Upper lobe of right lung (tissue), 1 donor: Measurements from ENCODE around the gene STAP2. TPM values are rescaled to one million over a fixed set of nuclear protein-coding genes. Genes with fewer than 3 reads are reported as not detected.

ENCODE experiments used
- ATAC-seq: fragments of 200-7000 bp; cut with Tn5 transposase; one replicate; pipeline ENCODE4 v1.9.1; 2020; ENCODE audit warnings: mild to moderate bottlenecking, moderate library complexity
- DNase-seq: peaks from one replicate; pipeline ENCODE4 v3.0.0-alpha.2; 2020
- H3K27ac ChIP-seq: fragments of 200-600 bp; one replicate; pipeline ENCODE4 v1.8.0; 2022
- H3K27me3 ChIP-seq: fragments of 200-600 bp; one replicate; pipeline ENCODE4 v1.8.0; 2022; ENCODE audit warnings: mild to moderate bottlenecking
- H3K36me3 ChIP-seq: fragments of 200-600 bp; one replicate; pipeline ENCODE4 v1.8.0; 2022
- H3K4me1 ChIP-seq: fragments of 200-600 bp; one replicate; pipeline ENCODE4 v1.8.0; 2022
- H3K4me3 ChIP-seq: fragments of 200-600 bp; one replicate; pipeline ENCODE4 v1.8.0; 2022; ENCODE audit warnings: mild to moderate bottlenecking
- H3K9me3 ChIP-seq: fragments of 200-600 bp; one replicate; pipeline ENCODE4 v1.8.0; 2022
- CTCF ChIP-seq: fragments of 200-600 bp; IDR thresholded peaks from one replicate; pipeline ENCODE4 v1.8.0; 2022; ENCODE audit warnings: antibody characterized with exemption
- intact Hi-C: fragments of 100-400 bp; cut with DNase I; formaldehyde crosslinking; loops from one replicate; pipeline ENCODE4 v1.11.0; 2022
- total RNA-seq: library from RNA; stranded (reverse); fragmentation: NEBNext Ultra II Directional; extraction: Animal tissue kit (Norgen Biotek cat#: 25700); gene quantifications from one replicate; pipeline ENCODE4 v1.2.1, GENCODE V29; 2021
- donor health status: DM: no; HTN: yes; CAD: no; lungs with severe emphysema.

The STAP2 gene
- total RNA-seq, 1 donor from 2014 or later: 16.1 TPM

GRCh38 chr19:4360081-4360569 is 21.5 kb upstream of the STAP2 start:
- ATAC-seq (no peak), DNase-seq (no peak)
- TF ChIP-seq CTCF: no peak
- H3K4me1 ChIP-seq: no peaks in the 10 kb centered on the region
- peaks cover 68% of the 10 kb centered on the region for H3K36me3 ChIP-seq
- no peak overlapping the region for H3K4me3 ChIP-seq
- no peaks in the 10 kb centered on the region for H3K9me3 ChIP-seq
- H3K27ac ChIP-seq: no peak overlapping the region
- intact Hi-C loops: no loop called here
- no peaks in the 10 kb centered on the region for H3K27me3 ChIP-seq

- Histone ChIP-seq H3K9me3 (no peaks in the 10 kb centered on the region), H3K36me3 (peaks cover 66% of the 10 kb centered on the region), H3K27me3 (no peaks in the 10 kb centered on the region), H3K4me1 (no peaks in the 10 kb centered on the region), H3K4me3 (no peak overlapping the region), H3K27ac (no peak overlapping the region)
- intact Hi-C loops: no loop called here
- peak; percentile 3 for ATAC-seq
- DNase-seq: no peak
- TF ChIP-seq CTCF: no peak
Observed at GRCh38 chr19:4359627-4360000, 21.0 kb upstream of the STAP2 start.

GRCh38 chr19:4358709-4359626 is 20.3 kb upstream of the STAP2 start:
- Histone ChIP-seq H3K9me3 (no peaks in the 10 kb centered on the region), H3K4me1 (no peaks in the 10 kb centered on the region), H3K27me3 (no peaks in the 10 kb centered on the region), H3K36me3 (peaks cover 60% of the 10 kb centered on the region), H3K27ac (no peak overlapping the region), H3K4me3 (no peak overlapping the region)
- intact Hi-C loops: no loop called here
- ATAC-seq (no peak), DNase-seq (no peak)
- TF ChIP-seq CTCF: no peak

- Histone ChIP-seq H3K4me1 (no peaks in the 10 kb centered on the region), H3K27me3 (no peaks in the 10 kb centered on the region), H3K36me3 (peaks cover 50% of the 10 kb centered on the region), H3K27ac (no peak overlapping the region), H3K4me3 (no peak overlapping the region), H3K9me3 (no peaks in the 10 kb centered on the region)
- intact Hi-C loops: no loop called here
- DNase-seq (no peak), ATAC-seq (no peak)
- TF ChIP-seq CTCF: no peak
Observed at GRCh38 chr19:4357921-4358326, 19.3 kb upstream of the STAP2 start.

GRCh38 chr19:4357095-4357797 is 18.6 kb upstream of the STAP2 start:
- no peak overlapping the region for H3K4me3 ChIP-seq
- no peak for TF ChIP-seq CTCF
- H3K9me3 ChIP-seq: no peaks in the 10 kb centered on the region
- peaks cover 43% of the 10 kb centered on the region for H3K36me3 ChIP-seq
- H3K27ac ChIP-seq: no peak overlapping the region
- H3K27me3 ChIP-seq: no peaks in the 10 kb centered on the region
- no peak for ATAC-seq
- intact Hi-C loops: no loop called here
- no peaks in the 10 kb centered on the region for H3K4me1 ChIP-seq
- DNase-seq: no peak
